Measurements from ENCODE around the gene APOL5.
"Not testable (repeated sequence)": the region's sequence is repeated elsewhere in the genome, so short reads cannot be mapped to it uniquely, and the experiment has no call there.

APOL5 gene, protein sequence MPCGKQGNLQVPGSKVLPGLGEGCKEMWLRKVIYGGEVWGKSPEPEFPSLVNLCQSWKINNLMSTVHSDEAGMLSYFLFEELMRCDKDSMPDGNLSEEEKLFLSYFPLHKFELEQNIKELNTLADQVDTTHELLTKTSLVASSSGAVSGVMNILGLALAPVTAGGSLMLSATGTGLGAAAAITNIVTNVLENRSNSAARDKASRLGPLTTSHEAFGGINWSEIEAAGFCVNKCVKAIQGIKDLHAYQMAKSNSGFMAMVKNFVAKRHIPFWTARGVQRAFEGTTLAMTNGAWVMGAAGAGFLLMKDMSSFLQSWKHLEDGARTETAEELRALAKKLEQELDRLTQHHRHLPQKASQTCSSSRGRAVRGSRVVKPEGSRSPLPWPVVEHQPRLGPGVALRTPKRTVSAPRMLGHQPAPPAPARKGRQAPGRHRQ

DNA sequence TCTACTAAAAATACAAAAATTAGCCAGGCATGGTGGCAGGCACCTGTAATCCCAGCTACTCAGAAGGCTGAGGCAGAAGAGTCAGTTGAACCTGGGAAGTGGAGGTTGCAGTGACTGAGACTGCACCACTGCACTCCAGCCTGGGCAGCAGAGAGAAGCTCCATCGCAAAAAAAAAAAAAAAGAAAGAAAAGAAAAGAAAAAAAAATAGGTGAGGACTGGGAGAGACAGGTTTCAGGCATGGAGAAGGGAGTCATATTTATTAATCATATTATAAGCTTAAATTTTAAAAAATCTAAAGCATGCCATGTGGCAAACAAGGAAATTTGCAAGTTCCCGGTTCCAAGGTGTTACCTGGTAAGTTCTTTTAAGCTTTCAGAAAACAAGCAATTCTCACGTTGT lies at the start of gene APOL5:
APOL5 (plus strand) TSS at position 301 of the 400 bp plus-strand sequence; CDS start at position 301, 0 bp downstream.
- DNase-seq (ENCODE audit: extremely low read depth in 1 of 2, low read depth in 1 of 2): no peak

DNA sequence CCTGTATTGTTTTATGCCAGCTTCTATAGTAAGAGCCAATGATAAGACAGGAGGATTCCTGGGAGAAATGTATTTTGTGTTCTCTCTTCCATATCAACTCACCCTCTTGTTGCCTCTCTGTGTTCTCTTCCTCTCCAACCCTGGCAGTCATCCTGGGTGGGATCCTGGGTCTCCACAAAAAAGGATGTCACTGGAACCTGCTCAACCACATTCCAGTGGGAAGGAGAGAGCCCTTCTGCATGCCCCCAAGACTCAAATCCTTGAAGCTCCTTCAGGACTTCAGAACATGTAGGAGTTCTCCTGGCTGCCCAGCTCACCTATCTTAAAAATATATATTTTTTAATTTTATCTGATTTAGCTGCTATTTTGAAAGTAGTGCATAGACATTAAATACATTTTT lies 43.3 kb upstream of the APOL5 start:
- DNase-seq (ENCODE audit: extremely low read depth in 1 of 2, low read depth in 1 of 2): no peak

DNA sequence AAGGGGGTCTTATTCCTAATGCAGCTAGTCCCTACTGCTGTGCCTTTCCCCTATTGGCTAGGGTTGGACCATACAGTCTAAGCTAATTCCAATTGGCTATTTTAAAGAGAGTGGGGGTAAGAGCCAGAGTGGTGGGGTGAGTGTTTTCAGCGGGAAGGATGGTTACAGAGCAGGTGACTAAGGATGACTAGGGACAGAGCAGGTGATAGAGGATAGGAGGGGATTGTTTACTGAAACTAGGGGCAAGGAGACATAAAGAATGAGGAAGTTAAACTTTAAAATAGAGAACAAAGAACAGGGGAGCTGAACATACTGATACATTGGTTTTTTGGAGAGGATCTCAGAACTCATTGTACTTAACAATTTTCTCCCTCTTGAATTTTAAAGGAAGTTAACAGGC lies 41.6 kb upstream of the APOL5 start:
- not testable (repeated sequence) for DNase-seq (ENCODE audit: extremely low read depth in 1 of 2, low read depth in 1 of 2)

DNA sequence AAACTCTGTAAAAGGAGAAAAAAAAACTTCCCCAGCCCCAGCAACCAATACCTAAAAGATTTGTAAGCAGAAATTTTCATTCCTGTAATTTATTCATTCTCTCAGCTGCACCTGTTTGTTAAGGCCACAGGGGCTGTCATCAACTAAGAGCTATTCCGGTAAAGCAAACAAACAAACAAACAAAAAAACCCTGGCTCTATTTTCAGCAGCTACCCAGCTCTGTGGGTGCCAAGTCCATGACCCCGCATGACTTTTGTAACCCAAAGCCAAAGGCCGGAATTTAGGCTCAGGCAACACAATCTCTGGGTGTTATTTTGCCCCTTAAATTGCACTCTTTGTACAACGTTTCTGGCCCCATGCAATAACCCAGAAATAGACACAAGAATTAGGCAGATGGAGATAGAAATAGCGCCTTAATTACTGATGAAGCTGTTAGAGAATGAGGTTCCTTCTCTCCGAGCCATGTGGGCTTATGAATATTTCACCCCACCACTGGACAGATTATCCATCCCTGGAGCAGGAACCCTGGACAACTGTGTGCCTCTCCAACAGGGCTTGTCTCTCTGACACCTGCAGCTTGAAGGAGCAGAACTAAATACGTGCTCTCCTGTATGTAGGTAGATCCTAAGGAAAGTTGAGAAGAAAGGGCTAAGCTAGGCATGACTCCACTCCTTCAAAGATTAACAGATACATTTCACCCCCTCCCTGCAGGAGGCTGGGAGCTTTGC lies 40.0 kb upstream of the APOL5 start:
- no peak for DNase-seq (ENCODE audit: extremely low read depth in 1 of 2, low read depth in 1 of 2)

DNA sequence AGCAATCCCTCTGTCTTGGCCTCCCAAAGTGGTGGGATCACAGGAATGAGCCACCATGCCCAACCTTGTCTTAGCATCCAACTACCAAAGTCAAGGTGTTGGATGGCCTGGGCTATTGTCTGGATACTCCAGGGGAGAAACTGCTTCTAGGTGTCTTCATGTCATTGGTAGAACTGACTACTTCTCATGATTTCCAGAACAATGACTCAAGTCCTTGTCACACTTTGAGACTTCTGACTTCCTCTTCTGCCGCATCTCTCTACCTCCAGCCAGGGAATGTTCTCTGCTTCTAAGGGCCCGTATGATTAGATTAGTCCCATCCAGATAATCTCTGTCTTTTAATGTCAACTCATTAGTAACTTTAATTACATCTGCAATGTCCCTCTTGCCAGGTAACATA lies 38.8 kb upstream of the APOL5 start:
- no peak for DNase-seq (ENCODE audit: extremely low read depth in 1 of 2, low read depth in 1 of 2)

DNA sequence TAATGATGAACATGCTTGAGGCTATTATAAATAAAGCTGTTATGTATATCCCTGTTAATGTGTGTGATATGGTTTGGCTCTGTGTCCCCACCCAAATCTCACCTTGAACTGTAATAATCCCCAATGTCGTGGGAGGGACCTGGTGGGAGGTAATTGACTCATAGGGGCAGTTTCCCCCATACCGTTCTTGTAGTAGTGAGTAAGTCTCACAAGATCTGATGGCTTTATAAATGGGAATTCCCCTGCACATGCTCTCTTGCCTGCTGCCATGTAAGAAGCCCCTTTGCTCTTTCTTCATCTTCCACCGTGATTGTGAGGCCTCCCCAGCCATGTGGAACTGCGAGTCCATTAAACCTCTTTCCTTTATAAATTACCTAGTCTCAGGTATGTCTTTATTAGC lies 38.2 kb upstream of the APOL5 start:
- DNase-seq (ENCODE audit: extremely low read depth in 1 of 2, low read depth in 1 of 2): not testable (repeated sequence)

DNA sequence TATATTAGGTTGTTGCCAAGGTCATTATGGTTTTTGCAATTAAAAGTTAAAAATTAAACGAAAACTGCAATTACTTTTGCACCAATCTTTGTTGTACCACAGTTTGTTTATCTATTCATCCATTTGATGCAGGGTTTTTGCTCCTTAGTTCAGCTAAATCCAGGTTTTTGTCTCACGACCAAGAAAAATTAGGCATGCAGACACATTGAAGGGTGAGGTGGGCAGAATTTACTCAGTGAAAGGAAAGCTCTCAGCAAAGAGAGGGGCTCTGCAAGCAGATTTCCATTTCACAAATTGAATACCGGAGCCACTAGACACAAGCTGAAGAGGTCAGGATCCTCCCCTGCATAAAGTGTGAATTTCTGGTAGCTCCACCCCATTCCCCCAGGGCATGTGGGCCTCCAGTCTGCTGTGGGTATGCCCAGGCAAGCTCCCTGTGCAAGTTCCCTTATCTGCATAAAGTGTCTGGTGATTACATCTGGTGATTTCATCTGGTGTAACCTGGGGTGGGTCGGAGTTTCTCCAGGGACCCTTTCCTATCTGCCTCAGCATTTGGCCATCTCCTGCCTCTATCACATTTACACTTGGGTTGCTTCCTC lies 36.1 kb upstream of the APOL5 start:
- DNase-seq (ENCODE audit: extremely low read depth in 1 of 2, low read depth in 1 of 2): no peak

DNA sequence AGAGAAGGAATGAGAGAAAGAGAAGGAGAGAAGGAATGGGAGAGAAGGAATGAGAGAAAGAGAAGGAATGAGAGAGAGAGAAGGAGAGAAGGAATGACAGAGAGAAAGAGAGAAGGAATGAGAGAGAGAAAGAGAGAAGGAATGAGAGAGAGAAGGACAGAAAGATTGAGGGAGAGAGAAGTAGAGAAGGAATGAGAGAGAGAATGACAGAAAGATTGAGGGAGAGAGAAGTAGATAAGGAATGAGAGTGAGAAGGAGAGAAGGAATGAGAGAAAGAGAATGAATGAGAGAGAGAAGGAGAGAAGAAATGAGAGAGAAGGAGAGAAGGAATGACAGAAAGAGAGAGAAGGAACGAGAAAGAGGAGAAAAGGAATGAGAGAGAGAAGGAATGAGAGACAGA lies 34.1 kb upstream of the APOL5 start:
- DNase-seq (ENCODE audit: extremely low read depth in 1 of 2, low read depth in 1 of 2): no peak

DNA sequence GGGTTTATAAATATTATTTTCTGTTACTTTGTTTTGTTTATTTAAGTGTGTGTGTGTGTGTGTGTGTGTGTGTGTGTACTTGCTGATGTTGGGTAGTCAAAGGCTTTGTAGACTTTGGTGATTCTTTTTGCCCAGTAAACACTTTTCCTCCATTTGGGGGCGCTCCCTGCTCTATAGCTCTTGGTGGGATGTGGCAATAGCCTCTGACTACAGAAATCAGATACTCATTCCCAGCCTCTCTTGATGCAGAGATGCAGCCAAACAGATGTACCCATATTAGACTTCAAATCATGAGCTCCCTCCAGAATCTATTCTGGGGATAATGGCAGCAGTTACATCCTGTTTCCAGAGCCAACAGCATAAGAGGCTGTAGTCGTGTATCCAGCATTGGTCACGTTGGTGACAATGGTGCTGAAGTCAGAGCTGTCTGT lies 33.4 kb upstream of the APOL5 start:
- no peak for DNase-seq (ENCODE audit: extremely low read depth in 1 of 2, low read depth in 1 of 2)

DNA sequence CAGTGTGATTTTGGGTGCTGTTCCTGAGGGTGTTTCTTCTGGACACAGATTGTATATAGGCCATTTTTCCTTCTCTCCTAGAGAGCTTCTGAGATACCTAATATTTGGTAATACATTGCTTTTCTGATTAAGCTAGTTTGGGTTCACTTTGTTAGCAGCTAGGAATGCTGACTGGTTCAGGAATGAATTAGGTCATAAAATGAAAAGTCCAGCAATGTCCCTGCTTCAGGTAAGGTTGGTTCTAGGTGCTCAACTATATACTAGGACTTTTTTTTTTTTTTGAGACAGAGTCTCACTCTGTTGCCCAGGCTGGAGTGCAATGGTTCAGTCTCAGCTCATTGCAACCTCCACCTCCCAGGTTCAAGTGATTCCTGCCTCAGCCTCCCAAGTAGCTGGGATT lies 32.9 kb upstream of the APOL5 start:
- DNase-seq (ENCODE audit: extremely low read depth in 1 of 2, low read depth in 1 of 2): no peak

DNA sequence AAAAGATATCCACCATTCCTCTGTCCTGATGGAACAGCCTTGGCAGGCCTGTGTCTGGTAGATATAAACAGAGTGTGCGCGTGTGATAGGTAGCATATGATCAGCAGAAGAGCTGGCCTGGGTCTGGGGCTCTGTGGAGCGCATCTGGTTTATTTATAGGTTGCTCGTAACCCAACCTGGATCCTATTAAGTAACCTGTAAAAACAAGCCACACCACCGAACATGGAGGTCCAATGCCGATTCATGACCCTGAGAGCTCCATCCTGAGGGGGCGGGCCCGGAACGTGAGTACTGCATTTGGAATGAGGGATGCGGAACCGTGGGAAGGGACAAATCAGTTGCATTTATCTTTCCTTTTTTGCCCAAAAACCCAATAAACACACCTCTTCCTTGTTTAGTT lies 31.9 kb upstream of the APOL5 start:
- no peak for DNase-seq (ENCODE audit: extremely low read depth in 1 of 2, low read depth in 1 of 2)

DNA sequence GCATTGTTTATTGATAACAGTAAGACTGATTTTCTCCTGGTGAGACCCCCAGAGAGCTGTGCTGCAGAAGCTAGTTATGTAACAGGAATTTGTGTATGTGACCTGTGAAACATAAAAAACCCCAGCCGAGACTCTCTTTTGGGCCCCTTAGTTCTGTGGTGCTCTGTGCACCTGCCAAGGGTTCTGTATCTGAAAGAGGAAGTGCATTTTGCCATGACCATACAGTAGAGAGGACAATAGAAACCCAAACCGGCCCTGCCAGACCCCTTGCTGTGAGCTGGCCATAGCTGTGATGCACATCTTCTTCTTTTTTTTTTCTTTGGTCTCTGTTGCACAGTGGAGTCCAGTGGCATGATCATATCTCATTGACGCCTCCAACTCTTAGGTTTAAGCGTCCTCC lies 31.4 kb upstream of the APOL5 start:
- DNase-seq (ENCODE audit: extremely low read depth in 1 of 2, low read depth in 1 of 2): no peak

DNA sequence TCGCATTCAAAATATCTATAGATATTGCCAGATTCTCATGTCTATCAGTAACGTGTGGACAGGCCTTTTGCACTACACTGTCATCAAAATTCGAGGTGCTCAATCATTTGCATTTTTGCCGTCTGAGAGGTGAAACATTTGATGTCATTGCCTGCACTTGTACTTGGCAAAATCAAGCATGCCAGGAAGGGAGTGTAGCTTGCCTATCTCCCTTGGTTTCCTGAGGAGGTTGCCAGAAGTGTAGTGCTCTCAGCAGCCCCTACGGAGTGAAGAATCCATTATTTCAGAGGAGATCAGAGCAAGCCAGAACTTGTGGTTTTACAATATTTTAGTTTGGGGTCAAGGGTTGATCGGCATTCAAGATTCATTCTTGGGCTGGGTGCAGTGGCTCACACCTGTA lies 30.2 kb upstream of the APOL5 start:
- no peak for DNase-seq (ENCODE audit: extremely low read depth in 1 of 2, low read depth in 1 of 2)

DNA sequence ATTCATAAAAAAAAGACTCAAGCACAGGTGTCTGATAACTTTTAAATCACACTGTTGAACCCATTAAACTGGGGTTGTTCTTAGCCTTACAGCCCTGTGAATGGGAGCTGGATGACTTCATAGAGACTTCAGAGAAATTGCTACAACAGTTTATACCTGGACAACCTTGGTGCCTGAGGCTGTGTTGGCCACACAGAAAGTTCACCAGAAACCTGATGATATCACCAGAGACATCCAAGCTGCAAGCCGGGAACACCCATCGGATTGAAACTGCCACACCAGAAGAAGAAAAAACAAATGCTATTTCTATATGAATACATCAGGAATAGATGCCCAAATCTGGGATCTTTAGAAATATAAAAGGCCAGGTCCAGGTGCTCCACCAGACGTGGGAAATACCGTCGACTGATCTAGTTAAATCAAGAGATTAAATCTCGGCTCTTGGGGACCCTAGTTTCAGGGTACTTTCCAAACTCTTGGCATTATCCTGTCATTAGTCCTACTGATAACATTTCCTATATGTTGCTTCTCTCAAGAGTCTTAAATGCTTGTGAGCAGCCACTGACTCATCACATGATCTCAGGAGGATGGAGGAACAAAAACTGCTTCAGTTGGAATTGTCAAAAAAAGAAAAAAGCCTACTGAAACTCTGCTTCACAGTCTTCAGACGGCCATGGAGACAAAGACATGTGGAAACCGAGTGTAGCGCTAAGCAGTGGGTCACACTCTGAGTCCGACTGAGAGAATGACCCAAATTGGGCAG lies 28.6 kb upstream of the APOL5 start:
- no peak for DNase-seq (ENCODE audit: extremely low read depth in 1 of 2, low read depth in 1 of 2)

DNA sequence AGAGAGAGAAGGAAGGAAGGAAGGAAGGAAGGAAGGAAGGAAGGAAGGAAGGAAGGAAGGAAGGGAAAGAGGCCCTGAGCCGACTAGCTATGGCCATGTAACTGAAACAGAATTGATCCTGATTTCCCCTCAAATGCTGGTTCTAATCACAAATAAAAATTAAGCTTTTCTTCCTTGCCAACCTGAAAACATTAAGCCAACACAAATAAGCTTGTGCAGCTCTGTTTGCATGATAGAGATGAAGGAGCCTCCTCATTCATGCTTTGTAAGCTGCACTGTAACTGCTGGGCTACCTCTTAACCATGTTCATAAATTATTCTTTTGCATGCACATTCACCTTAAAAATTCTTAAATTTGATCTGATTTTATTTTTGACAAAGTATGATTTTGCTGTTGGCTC lies 27.7 kb upstream of the APOL5 start:
- DNase-seq (ENCODE audit: extremely low read depth in 1 of 2, low read depth in 1 of 2): no peak

DNA sequence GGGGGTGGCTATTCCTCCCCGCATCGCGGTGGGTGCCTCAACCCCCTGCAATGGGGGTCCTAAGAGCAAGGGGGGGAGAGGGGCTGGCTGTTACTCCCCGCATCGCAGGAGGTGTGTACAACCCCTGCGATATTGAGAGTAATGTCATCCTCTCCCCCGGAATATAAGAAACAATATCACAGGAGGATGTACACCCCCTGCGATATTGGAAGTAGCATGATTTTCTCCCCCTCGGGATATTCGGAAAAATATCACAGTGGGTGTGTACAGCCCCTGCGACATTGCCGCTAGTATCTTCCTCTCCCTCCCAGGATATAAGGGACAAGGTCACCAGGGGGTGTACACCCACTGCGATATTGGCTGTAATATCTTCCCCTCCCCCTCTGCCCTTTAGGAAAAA lies 22.5 kb upstream of the APOL5 start:
- DNase-seq (ENCODE audit: extremely low read depth in 1 of 2, low read depth in 1 of 2): no peak

DNA sequence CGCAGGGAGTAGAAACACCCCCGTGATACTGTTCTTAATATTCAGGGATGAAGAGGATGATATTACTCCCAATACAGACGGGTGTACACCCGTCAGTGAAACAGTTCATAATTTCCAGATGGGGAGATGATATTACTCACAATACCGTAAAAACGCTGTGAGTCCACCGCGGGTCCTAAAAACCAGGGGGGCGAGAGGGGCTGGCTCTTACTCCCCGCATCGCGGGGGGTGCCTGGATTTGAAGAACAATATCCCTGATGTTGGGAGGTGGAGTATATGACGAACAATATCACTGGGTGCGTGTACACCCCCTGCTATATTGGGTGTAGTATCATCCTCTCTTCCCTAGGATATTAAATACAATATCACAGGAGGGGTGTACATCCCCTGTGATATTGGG lies 20.5 kb upstream of the APOL5 start:
- DNase-seq (ENCODE audit: extremely low read depth in 1 of 2, low read depth in 1 of 2): no peak

DNA sequence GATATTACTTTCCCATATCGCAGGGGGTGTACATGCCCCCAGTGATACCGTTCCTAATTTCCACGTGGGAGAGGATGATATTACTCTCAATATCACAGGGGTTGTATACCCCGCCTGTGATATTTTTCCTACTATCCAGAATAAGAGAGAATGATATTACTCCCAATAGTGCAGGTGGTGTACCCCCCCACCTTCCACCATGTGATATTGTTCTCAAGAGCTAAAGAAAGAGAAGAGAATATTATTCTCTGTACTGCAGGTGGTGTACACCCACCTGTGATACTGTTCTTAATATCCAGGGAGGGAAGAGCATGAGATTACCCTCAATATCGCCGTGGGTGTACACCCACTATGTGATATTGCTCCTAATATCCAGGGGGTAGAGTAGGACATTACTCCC lies 17.8 kb upstream of the APOL5 start:
- not testable (repeated sequence) for DNase-seq (ENCODE audit: extremely low read depth in 1 of 2, low read depth in 1 of 2)

DNA sequence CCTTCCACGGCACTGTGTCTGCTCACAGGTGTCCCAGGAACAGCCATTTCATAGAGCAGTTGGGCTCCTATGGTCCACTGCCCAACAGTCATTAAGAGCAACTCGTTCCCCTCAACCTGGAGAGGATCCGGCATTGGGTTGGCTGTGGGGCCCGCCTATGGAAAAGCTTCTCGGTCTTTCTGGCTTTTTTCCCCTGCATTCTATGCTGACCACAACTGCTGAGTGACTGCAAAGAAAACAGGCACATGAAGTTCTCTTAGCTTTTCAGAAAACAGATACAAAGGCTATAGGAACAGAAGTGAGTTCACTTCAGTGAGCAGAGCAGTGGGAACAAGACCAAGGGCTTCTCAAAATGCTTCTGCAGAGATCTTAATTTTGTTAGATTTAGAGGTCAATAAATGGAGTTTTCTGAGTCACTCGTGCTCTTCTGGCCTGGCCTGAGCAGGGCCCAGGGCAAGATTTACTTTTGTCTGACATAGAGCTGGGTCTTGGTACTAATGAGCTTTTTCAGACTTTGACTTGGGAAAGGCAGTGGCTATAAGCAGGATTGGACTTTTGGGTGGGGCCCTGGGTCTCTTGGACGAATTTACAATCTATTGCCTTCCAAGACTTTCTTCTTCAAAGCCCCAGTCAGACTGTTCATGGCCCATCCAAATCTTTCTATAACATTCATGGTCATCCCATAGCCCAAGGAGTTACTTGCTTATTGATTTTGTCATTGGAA lies 13.6 kb upstream of the APOL5 start:
- DNase-seq (ENCODE audit: extremely low read depth in 1 of 2, low read depth in 1 of 2): no peak

DNA sequence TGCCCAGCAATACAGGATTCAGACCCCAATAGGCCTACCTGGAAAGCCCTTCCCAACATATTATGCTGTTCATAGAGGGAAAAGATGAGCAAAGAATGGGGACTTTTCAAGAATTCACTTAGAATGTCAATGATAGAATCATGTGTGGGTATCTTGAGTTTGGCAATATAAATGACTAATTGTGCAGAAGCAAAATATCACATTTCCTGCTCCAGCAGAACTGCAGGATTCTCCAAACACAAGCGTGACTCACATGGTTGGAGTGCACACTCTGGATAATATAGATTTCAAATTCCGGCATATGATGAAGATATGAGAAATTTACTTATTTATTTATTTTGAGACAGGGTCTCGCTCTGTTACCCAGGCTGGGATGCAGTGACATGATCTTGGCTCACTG lies 12.5 kb upstream of the APOL5 start:
- no peak for DNase-seq (ENCODE audit: extremely low read depth in 1 of 2, low read depth in 1 of 2)

DNA sequence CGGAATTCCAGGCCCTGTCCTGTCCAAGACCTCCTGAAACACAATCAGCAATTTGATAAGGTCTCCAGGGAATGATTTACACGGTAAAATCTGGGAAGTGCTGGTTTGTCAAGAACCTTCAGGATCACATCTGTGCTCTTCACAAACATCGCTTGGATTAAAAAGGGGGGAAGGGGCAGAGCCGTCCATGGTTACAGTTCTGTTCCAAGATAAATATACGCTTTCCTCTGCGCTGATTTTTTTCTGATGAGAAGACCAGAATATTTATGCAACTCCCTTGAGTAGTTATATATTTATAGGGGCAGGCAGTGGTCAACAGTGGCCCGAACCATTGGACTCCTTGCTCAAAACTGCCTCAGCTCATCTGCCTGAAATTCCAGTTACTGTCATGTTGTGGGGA lies 9.2 kb upstream of the APOL5 start:
- DNase-seq (ENCODE audit: extremely low read depth in 1 of 2, low read depth in 1 of 2): no peak

Measured in activated CD8-positive, alpha-beta memory T cell treated with anti-CD3 and anti-CD28 coated beads for 1 hour (primary cell).